Activated CD4-positive, alpha-beta T cell treated with anti-CD3 and anti-CD28 coated beads for 24 hours (primary cell): ENCODE results near the gene OR11G2.
"Not testable (repeated sequence)": the region's sequence is repeated elsewhere in the genome, so short reads cannot be mapped to it uniquely, and the experiment has no call there.

Experiments used
- DNase-seq, 2 donors: peaks; one replicate each; pipeline ENCODE4 v3.0.0-alpha.2; 2020; ENCODE audit warnings: low read depth in 2 of 2

OR11G2 gene

DNA sequence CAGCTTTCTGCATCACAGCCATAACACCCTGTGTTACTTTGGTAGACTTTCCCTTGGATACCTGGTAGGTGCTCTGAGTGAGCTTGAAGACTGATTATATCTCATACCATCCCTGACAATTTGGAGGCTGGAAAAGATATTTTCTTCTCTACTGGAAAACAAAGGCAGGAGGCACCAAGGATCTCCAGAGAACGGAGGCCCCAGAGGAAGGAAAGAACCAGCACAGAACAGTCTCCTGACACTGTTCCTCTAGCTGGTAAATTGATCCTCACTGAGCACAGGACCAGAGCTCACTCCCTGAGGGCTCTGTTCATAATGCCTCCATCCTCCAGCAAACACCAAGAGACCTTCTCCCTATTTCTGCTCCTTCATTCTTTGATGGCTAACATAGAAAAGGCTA is at the start of gene OR11G2:
Gene OR11G2 (plus strand): TSS at position 301 of the 400 bp plus-strand sequence. CDS start 6,542 bp downstream, outside the sequence.
- DNase-seq = no peak

DNA sequence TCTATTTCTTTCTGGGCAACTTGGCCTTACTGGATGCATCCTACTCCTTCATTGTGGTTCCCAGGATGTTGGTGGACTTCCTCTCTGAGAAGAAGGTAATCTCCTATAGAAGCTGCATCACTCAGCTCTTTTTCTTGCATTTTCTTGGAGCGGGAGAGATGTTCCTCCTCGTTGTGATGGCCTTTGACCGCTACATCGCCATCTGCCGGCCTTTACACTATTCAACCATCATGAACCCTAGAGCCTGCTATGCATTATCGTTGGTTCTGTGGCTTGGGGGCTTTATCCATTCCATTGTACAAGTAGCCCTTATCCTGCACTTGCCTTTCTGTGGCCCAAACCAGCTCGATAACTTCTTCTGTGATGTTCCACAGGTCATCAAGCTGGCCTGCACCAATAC is 46.8 kb upstream of the OR11G2 start:
- DNase-seq = no peak

DNA sequence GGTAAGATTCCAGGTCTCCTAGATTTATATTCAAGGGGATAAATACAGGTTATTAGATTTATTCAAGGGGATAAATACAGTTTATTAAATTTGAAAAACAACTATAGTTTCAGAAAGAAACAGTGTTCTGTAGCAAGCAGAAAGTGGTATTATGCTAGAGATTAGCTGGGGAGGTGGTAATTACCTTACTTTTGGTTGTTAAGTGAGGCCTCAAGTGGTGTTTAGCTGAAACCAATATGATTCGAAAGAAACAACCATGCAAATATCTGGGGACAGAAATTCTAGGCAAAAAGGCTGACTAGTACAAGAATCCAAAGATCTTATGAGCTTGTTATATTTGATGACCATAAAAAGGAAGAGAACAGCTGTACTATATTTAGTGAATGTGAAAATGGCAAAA is 45.9 kb upstream of the OR11G2 start:
- DNase-seq = no peak

GRCh38 chr14:20164462-20164861 is 26.2 kb upstream of the OR11G2 start:
- no peak for DNase-seq

- no peak for DNase-seq
These were observed 23.6 kb upstream of the OR11G2 start for GRCh38 chr14:20167091-20167490.

DNA sequence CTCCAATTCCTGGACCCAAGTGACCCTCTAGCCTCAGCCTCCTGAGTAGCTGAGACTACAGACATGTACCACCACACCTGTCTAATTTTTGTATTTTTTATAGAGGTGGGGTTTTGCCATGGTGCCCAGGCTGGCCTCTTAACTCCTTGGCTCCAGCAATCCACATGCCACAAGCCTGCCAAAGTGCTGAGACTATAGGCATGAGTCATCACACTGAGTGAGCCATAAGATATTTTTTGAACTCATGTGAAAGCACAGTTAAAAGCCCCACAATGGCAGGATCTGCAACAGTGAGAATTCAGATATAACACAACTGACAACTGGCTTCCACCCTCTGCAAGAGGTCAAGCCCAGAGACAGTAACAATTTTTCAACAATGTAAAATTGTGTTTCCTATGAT is 20.8 kb upstream of the OR11G2 start:
- DNase-seq = not testable (repeated sequence)

- DNase-seq = not testable (repeated sequence)
These were observed 16.5 kb upstream of the OR11G2 start for GRCh38 chr14:20174205-20174604.

- DNase-seq = no peak
These were observed 14.4 kb upstream of the OR11G2 start for GRCh38 chr14:20176330-20176729.

DNA sequence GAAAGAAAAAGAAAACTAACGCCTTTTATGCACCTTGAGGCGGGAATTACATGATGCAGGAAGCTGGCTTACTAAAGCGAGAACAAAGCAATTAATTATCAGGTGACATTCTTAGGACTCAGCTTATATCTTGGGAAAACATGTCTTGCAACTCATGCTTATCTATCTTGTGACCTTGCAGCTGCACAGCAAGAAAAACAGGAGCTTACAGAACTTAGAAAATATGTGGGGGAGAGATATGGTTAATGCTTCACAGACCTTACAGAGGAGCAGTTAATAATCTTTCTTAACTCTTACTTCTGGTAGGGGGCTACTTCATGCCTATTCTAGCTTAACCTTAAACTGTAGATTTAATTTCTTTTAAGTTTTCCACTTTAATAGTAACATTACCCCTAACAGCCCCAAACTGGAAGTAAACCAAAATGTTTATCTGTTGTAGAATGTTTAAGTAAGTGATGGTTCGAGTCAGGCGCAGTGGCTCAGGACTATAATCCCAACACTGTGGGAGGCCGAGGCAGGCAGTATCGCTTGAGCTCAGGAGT is 13.2 kb upstream of the OR11G2 start:
- no peak for DNase-seq

DNA sequence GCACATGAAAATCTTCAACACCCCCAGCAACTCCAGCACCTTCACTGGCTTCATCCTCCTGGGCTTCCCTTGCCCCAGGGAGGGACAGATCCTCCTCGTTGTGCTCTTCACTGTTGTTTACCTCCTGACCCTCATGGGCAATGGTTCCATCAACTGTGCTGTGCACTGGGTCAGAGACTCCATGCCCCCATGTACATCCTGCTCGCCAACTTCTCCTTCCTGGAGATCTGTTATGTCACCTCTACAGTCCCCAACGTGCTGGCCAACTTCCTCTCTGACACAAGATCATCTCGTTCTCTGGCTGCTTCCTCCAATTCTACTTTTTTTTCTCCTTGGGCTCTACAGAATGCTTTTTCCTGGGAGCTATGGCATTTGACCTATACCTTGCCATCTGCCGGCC is 11.5 kb upstream of the OR11G2 start:
- DNase-seq = no peak

GRCh38 chr14:20179880-20180279 is 10.8 kb upstream of the OR11G2 start:
- no peak for DNase-seq

DNA sequence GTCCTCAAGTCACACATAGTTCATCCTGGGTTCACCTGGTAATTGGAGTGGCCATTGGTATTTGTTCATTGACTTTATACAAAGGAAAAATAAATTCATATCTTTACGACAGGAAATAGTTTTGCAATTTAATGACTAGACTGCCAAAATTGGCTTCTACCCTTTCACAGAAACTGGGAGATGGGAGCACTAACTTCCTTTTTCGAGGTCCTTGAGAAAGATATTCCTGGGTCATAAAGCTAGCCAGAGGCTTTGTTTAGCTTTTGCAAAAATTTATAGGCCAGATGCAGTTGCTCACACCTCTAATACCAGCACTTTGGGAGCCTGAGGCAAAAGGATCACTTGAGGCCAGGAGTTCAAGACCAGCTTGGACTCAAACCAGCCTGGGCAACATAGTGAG is 10.2 kb upstream of the OR11G2 start:
- DNase-seq = no peak

GRCh38 chr14:20184181-20184580 is 6.5 kb upstream of the OR11G2 start:
- DNase-seq = no peak

DNA sequence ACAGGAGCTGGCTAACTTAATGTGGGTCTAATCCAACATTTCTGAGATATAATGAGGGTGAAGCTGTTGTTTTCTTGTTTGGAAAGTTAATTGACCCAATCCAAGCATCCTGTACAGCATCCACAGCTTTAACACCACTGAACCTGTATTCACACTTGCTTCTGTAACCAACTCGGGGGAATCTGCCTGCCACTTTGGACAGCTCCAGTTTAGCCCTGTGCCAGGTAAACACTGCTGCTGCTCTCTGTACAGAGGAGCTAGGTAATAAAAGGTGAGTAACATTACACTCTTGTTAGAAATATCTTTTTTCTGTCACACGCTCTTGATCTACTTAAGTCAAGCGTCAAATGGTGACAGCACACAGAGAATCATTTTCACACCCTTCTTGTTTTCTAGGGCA is 700 bp downstream of the OR11G2 start:
- DNase-seq = no peak

DNA sequence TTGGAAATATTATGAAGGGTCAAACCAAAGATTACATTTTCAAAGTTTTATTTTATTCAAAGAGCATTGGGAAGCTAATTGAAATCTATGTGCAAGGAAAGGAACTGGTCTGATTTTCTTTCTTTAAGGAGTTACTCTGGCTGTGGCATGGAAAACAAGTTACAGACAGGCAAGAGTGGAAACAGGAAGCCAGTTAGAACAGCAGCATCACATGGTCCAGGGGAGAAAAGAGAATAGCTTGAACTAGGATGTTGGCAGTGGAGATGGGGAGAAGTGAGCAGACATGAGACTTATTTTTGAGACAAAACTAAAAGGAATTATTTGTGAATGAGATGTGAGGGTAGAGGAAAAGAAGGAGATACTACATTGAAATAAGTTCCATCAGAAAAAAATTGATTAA is 3.4 kb downstream of the OR11G2 start:
- no peak for DNase-seq

DNA sequence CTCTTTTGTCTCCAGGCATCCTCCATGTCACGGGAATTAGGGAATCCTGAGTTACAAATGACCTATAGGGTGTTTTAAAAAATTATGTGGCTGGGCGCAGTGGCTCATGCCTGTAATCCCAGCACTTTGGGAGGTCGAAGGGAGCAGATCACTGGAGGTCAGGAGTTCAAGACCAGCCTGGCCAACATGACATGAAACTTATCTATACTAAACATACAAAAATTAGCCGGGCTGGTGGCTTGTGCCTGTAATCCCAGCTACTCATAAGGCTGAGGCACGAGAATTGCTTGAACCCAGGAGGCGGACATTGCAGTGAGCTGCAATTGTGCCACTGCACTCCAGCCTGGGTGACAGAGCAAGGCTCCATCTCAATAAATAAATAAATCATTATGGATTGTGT is 4.5 kb downstream of the OR11G2 start:
- not testable (repeated sequence) for DNase-seq

DNA sequence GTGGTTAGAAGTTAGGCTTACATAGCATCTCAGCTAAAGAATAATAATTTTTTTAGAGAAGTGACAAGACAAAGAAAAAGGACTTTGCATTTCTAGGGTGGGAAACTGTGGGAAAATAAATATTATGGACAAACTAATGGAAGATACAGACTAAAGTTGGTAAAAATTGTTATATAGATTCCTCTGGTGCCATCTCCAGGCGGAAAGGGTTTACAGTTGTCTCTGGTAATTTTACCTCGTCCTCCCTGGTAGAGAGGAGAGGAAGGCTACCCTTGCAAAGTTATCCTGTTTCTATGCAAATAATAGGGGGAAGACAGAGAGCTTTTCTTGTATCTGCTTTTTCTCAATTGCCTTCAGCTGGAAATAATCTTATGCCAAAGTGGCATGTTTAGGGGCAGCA is 5.2 kb downstream of the OR11G2 start:
- DNase-seq = no peak

- no peak for DNase-seq
These were observed 6.8 kb downstream of the OR11G2 start for GRCh38 chr14:20197459-20197858.

- no peak for DNase-seq
These were observed 8.3 kb downstream of the OR11G2 start for GRCh38 chr14:20198991-20199390.

GRCh38 chr14:20204721-20205120 is 14.0 kb downstream of the OR11G2 start:
- no peak for DNase-seq

- DNase-seq = no peak
These were observed 18.9 kb downstream of the OR11G2 start for GRCh38 chr14:20209595-20209994.

DNA sequence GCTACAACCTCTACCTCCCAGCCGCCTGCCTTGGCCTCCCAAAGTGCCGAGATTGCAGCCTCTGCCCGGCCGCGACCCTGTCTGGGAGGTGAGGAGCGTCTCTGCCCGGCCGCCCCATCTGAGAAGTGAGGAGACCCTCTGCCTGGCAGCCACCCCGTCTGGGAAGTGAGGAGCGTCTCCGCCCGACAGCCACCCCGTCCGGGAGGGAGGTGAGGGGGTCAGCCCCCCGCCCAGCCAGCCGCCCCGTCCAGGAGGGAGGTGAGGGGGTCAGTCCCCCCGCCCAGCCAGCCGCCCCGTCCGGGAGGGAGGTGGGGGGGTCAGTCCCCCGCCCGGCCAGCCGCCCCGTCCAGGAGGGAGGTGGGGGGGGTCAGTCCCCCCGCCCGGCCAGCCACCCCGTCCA is 21.7 kb downstream of the OR11G2 start:
- DNase-seq = not testable (repeated sequence)

DNA sequence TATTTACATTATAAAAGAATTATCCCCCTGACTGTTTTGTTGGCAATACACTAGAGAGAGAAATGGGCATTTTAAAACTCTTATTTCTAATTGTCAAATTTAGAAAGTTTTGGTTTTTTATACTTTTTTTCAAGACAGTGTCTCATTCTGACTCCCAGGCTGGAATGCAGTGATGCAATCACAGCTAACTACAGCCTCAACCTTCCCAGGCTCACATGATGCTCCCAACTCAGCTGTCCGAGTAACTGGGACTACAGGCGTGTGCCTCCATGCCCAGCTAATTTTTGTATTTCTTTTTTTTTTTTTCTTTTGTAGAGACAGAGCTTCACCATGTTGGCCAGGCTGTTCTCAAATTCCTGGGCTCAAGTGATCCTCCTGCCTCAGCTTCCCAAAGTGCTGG is 24.5 kb downstream of the OR11G2 start:
- DNase-seq = no peak

- DNase-seq = no peak
These were observed 28.3 kb downstream of the OR11G2 start for GRCh38 chr14:20219033-20219432.

DNA sequence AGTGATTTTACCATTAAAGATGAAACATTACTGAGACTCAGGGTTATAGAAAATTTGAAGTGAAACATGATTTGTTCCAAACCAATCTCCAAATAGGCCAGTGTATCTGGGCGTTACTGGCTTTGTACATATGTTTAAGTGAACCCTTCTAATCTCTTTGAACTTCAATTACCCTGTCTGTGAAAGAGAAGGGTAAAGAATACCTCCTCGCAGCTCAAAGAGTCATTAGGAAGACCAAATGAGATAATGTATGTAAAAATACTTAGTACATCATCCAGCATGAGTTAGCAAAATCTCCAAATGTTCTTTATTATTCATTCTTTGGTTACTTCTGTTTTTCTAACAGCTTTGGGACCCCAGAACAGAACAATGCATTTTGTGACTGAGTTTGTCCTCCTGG is 32.7 kb downstream of the OR11G2 start, which contains the start of gene OR11H6:
Gene OR11H6 (plus strand): TSS at position 301 of the 400 bp plus-strand sequence. CDS start 0 bp downstream, at position 301.
- no peak for DNase-seq
